H1 (cell line): ENCODE measurements around the gene MYLK2. TPM values are rescaled to one million over a fixed set of nuclear protein-coding genes. Genes with fewer than 3 reads are reported as not detected.

Experiments
- CTCF ChIA-PET: fragments of 300-600 bp; sonication (Branson Sonifier 250); formaldehyde crosslinking; loops from one replicate; lab custom pipeline; 2021; ENCODE audit not compliant: partially characterized antibody; lab: Charles Lee
- POLR2A ChIA-PET: fragments of 300-600 bp; sonication (Branson Sonifier 250); formaldehyde crosslinking; loops from one replicate; lab custom pipeline; 2021; ENCODE audit warnings: inconsistent platforms; ENCODE audit not compliant: partially characterized antibody; lab: Charles Lee
- DNase-seq, 2 experiments: peaks; one replicate each; pipeline versions ENCODE4 v3.0.0 to v3.0.0-alpha.2; 2010 to 2022; ENCODE audit warnings: low spot score in 2 of 2, low read depth in 1 of 2, mixed read lengths in 1 of 2
- FAIRE-seq: peaks from 2 replicates; lab custom pipeline; 2011; peaks lifted over from hg19 to GRCh38; lab: Jason Lieb, UNC
- H2AFZ ChIP-seq: 2 replicates; pipeline ENCODE4 v1.8.1; 2012; ENCODE audit warnings: low read length, inconsistent platforms
- H2AK5ac ChIP-seq: 2 replicates; pipeline ENCODE4 v1.6.1; 2013; ENCODE audit warnings: low read depth, low read length
- H2BK120ac ChIP-seq: replicated peaks from 2 replicates; pipeline ENCODE3; 2013; ENCODE audit warnings: low read depth, low read length, inconsistent platforms
- H2BK12ac ChIP-seq: 2 replicates; pipeline ENCODE4 v1.6.1; 2013; ENCODE audit warnings: low read depth, low read length
- H2BK15ac ChIP-seq: 2 replicates; pipeline ENCODE4 v1.6.1; 2013; ENCODE audit warnings: low read length
- H2BK20ac ChIP-seq: 2 replicates; pipeline ENCODE4 v1.6.1; 2013; ENCODE audit warnings: low read length
- H2BK5ac ChIP-seq: 2 replicates; pipeline ENCODE4 v1.6.1; 2013; ENCODE audit warnings: low read depth, low read length
- H3K14ac ChIP-seq: 2 replicates; pipeline ENCODE4 v1.6.1; 2013; ENCODE audit warnings: inconsistent platforms; ENCODE audit not compliant: insufficient read length
- H3K18ac ChIP-seq: 2 replicates; pipeline ENCODE4 v1.6.1; 2013; ENCODE audit warnings: low read length; ENCODE audit errors: extremely low read depth
- H3K23ac ChIP-seq: 2 replicates; pipeline ENCODE4 v1.6.1; 2013; ENCODE audit warnings: inconsistent platforms; ENCODE audit not compliant: insufficient read length
- H3K23me2 ChIP-seq: 2 replicates; pipeline ENCODE4 v1.6.1; 2013; ENCODE audit warnings: low read depth, low read length
- H3K27ac ChIP-seq: 2 replicates; pipeline ENCODE4 v1.6.1; 2011; ENCODE audit warnings: low read depth, low read length, inconsistent platforms
- H3K27me3 ChIP-seq, 4 experiments: replicated peaks in 1 of 4; 1 replicate in 1 of 4; 2 replicates in 3 of 4; pipeline versions ENCODE4 v1.6.1 to v1.8.1; 2011 to 2013; ENCODE audit warnings: low read length in 3 of 4, mild to moderate bottlenecking in 3 of 4, inconsistent platforms in 2 of 4, mixed read lengths in 2 of 4, moderate library complexity in 1 of 4; ENCODE audit not compliant: control insufficient read depth in 3 of 4, insufficient read depth in 3 of 4; ENCODE audit errors: extremely low read depth in 1 of 4
- H3K36me3 ChIP-seq, 4 experiments: 2 replicates each; pipeline versions ENCODE4 v1.6.1 to v1.8.1; 2011 to 2013; ENCODE audit warnings: mild to moderate bottlenecking in 4 of 4, low read length in 3 of 4, moderate library complexity in 2 of 4, control low read depth in 1 of 4, inconsistent platforms in 1 of 4; ENCODE audit not compliant: insufficient read depth in 4 of 4, control insufficient read depth in 2 of 4
- H3K4ac ChIP-seq: replicated peaks from 2 replicates; pipeline ENCODE3; 2013; ENCODE audit warnings: low read length, low read depth, mixed read lengths, inconsistent platforms; ENCODE audit not compliant: insufficient read length
- H3K4me1 ChIP-seq, 4 experiments: replicated peaks in 1 of 4; 1 replicate in 1 of 4; 2 replicates in 3 of 4; pipeline versions ENCODE4 v1.6.1 to v1.8.1; 2011 to 2013; ENCODE audit warnings: low read length in 3 of 4, inconsistent platforms in 2 of 4, mixed read lengths in 1 of 4; ENCODE audit not compliant: insufficient read depth in 4 of 4, control insufficient read depth in 3 of 4
- H3K4me2 ChIP-seq, 2 experiments: 2 replicates each; pipeline versions ENCODE4 v1.6.1 to v1.8.1; 2011 to 2013; ENCODE audit warnings: low read depth in 2 of 2, low read length in 2 of 2, control low read depth in 1 of 2, inconsistent platforms in 1 of 2, mild to moderate bottlenecking in 1 of 2; ENCODE audit not compliant: insufficient read depth in 1 of 2
- H3K4me3 ChIP-seq, 4 experiments: fragments of 200-600, 300-600 bp in 1 of 4; sonication (generic), shearing (Covaris generic), sonication (Bioruptor Twin) in 1 of 4; 2 replicates each; pipeline versions ENCODE4 v1.5.1 to v1.8.1; 2011 to 2016; ENCODE audit warnings: low read length in 4 of 4, low read depth in 3 of 4, control low read depth in 2 of 4, inconsistent platforms in 2 of 4, mild to moderate bottlenecking in 2 of 4, mixed read lengths in 1 of 4, moderate library complexity in 1 of 4; ENCODE audit not compliant: insufficient read depth in 2 of 4; ENCODE audit errors: extremely low read depth in 1 of 4
- H3K56ac ChIP-seq: replicated peaks from 2 replicates; pipeline ENCODE3; 2013; ENCODE audit warnings: low read depth, mild to moderate bottlenecking, mixed read lengths, low read length, inconsistent platforms; ENCODE audit not compliant: insufficient read length
- H3K79me1 ChIP-seq: 2 replicates; pipeline ENCODE4 v1.6.1; 2013; ENCODE audit warnings: low read depth, low read length, control low read depth
- H3K79me2 ChIP-seq, 2 experiments: 2 replicates each; pipeline versions ENCODE4 v1.6.1 to v1.8.1; 2012 to 2013; ENCODE audit warnings: low read length in 2 of 2, mild to moderate bottlenecking in 2 of 2, inconsistent platforms in 1 of 2; ENCODE audit not compliant: insufficient read depth in 2 of 2, control insufficient read depth in 1 of 2
- H3K9ac ChIP-seq, 4 experiments: replicated peaks in 1 of 4; 1 replicate in 1 of 4; 2 replicates in 3 of 4; pipeline versions ENCODE4 v1.6.1 to v1.8.1; 2011 to 2013; ENCODE audit warnings: low read depth in 3 of 4, low read length in 3 of 4, control low read depth in 2 of 4, mild to moderate bottlenecking in 2 of 4, moderate library complexity in 2 of 4, inconsistent platforms in 1 of 4; ENCODE audit errors: extremely low read depth in 1 of 4
- H3K9me3 ChIP-seq, 2 experiments: 2 replicates each; pipeline versions ENCODE4 v1.6.1 to v1.8.1; 2012 to 2013; ENCODE audit warnings: mild to moderate bottlenecking in 2 of 2, moderate library complexity in 2 of 2, control low read depth in 1 of 2, inconsistent platforms in 1 of 2, low read depth in 1 of 2, low read length in 1 of 2, mixed read lengths in 1 of 2; ENCODE audit not compliant: insufficient read depth in 2 of 2
- H4K20me1 ChIP-seq, 2 experiments: replicated peaks in 1 of 2; 2 replicates each; pipeline versions ENCODE3 to v1.8.1; 2011 to 2013; ENCODE audit warnings: inconsistent platforms in 2 of 2, low read length in 2 of 2, mild to moderate bottlenecking in 1 of 2; ENCODE audit not compliant: insufficient read depth in 2 of 2, control insufficient read depth in 1 of 2
- H4K5ac ChIP-seq: 2 replicates; pipeline ENCODE4 v1.6.1; 2013; ENCODE audit warnings: low read length, low read depth, mixed read lengths, inconsistent platforms; ENCODE audit not compliant: insufficient read length
- H4K8ac ChIP-seq: 2 replicates; pipeline ENCODE4 v1.8.0; 2013; ENCODE audit warnings: mild to moderate bottlenecking, moderate library complexity, low read length, inconsistent platforms; ENCODE audit not compliant: insufficient read depth; ENCODE audit errors: extremely low read depth
- H4K91ac ChIP-seq: replicated peaks from 2 replicates; pipeline ENCODE3; 2013; ENCODE audit warnings: low read length, mixed read lengths, inconsistent platforms; ENCODE audit not compliant: insufficient read length
- CHD2 ChIP-seq: IDR thresholded peaks from 2 replicates; pipeline ENCODE4 v1.6.1; 2012; ENCODE audit warnings: low read length, improper control_type of control experiment
- CTCF ChIP-seq, 3 experiments: IDR thresholded peaks; 1 replicate in 2 of 3; 2 replicates in 1 of 3; pipeline versions ENCODE4 v1.5.1 to v1.6.1; 2011; ENCODE audit warnings: low read length in 3 of 3, mild to moderate bottlenecking in 3 of 3, inconsistent platforms in 2 of 3, low read depth in 1 of 3, moderate library complexity in 1 of 3; ENCODE audit not compliant: insufficient read depth in 1 of 3; ENCODE audit errors: control extremely low read depth in 1 of 3
- RAD21 ChIP-seq, 2 experiments: IDR thresholded peaks in 1 of 2; conservative IDR thresholded peaks in 1 of 2; 2 replicates each; pipeline ENCODE4 v1.6.1; 2011; ENCODE audit warnings: low read depth in 2 of 2, low read length in 2 of 2, improper control_type of control experiment in 1 of 2, inconsistent platforms in 1 of 2, mild to moderate bottlenecking in 1 of 2, moderate library complexity in 1 of 2
- WGBS, 2 experiments: shearing (Covaris generic) in 1 of 2; methylation state at CpG; one replicate each; pipeline versions ENCODE4 v1.1.6 to v1.1.7; 2013 to 2015; ENCODE audit warnings: low lambda C conversion rate in 2 of 2, mixed read lengths in 2 of 2, inconsistent platforms in 1 of 2, low coverage in 1 of 2, missing lambda C conversion rate in 1 of 2; ENCODE audit not compliant: insufficient replicate concordance in 2 of 2, insufficient coverage in 1 of 2, insufficient read length in 1 of 2; ENCODE audit errors: extremely low coverage in 1 of 2, missing lambda C conversion rate in 1 of 2; 5-methylcytosine and 5-hydroxymethylcytosine counted together
- polyA plus RNA-seq, 7 experiments: library from polyadenylated mRNA; depleted of rRNA in 3 of 7; stranded (reverse) in 5 of 7; unstranded in 2 of 7; fragments of >200 nt in 5 of 7; fragments of 200-250 nt in 2 of 7; gene quantifications; 1 replicate in 5 of 7; 2 replicates in 1 of 7; 4 replicates in 1 of 7; pipeline versions ENCODE4 v1.2.1 to v1.2.3, GENCODE V29; 2011 to 2013; ENCODE audit warnings: missing spikeins in 2 of 7, mixed read lengths in 2 of 7
- total RNA-seq: library from RNA; stranded (reverse); fragmentation: NEBNext Ultra II Directional; extraction: Animal tissue kit (Norgen Biotek cat#: 25700); gene quantifications from 2 replicates; pipeline ENCODE4 v1.2.1, GENCODE V29; 2021

Gene MYLK2
- total and polyA plus RNA-seq, 2 of the 8 experiments (the other 6 are each of a cell fraction or from before 2014, with no cell fraction given) = 0.22 to 0.26 TPM

GRCh38 chr20:31788578-31788977, 30.6 kb upstream of the MYLK2 start:
- ChIA-PET POLR2A (interaction anchor here (0.6 kb wide), 1 partner anchor 340 kb away, joined by 3 read pairs; no protein-coding TSS in a partner anchor), CTCF (interaction anchor here (0.7 to 1.1 kb wide), 2 partner anchors 26 to 148 kb away, joined by 3 to 5 read pairs; no protein-coding TSS in a partner anchor)
- Histone ChIP-seq H2BK120ac (no peak overlapping the region), H2BK12ac (no peak overlapping the region), H3K4me2 (no peak overlapping the region), H3K23ac (no peak overlapping the region), H3K4me1 (peaks cover 3 to 11% (median 6%) of the 10 kb centered on the region in 4 experiments; a peak in 6 of 7 replicates), H4K20me1 (peaks cover 2 to 3% of the 10 kb centered on the region in 2 experiments), H4K5ac (no peak overlapping the region), H2AK5ac (no peak overlapping the region), H3K4me3 (no peak overlapping the region), H3K79me2 (no peaks in the 10 kb centered on the region; a peak in 1 of 4 replicates), H3K9me3 (no peaks in the 10 kb centered on the region), H4K91ac (no peak overlapping the region), H3K56ac (no peak overlapping the region), H4K8ac (no peak overlapping the region), H3K4ac (no peak overlapping the region), H3K36me3 (peaks cover 43 to 89% (median 56%) of the 10 kb centered on the region in 4 experiments), H3K27me3 (no peaks in the 10 kb centered on the region), H3K27ac (no peak overlapping the region), H2BK15ac (no peak overlapping the region), H3K23me2 (no peaks in the 10 kb centered on the region; the same call in 1 of the 2 replicates), H3K18ac (no peak overlapping the region), H2AFZ (no peak overlapping the region), H3K9ac (no peak overlapping the region), H3K14ac (no peak overlapping the region), H2BK5ac (no peak overlapping the region), H3K79me1 (no peaks in the 10 kb centered on the region), H2BK20ac (no peak overlapping the region)
- FAIRE-seq = peak; percentile 36
- 91% methylated on average over 3 of the region's 3 CpGs; no CpG with 5 or more reads in 1 of the 2 experiments for WGBS, 2 experiments
- DNase-seq = no peak
- peak; percentile 50 to 71 (median 59) for TF ChIP-seq CTCF (IDR thresholded peaks at IDR 0.05; ENCODE audit: control extremely low read depth in 1 of 3, insufficient read depth in 1 of 3, low read depth in 1 of 3, low read length in 3 of 3)
- TF ChIP-seq RAD21 (IDR thresholded peaks at IDR 0.05 in 1 of 2, conservative IDR thresholded peaks at IDR 0.05 in 1 of 2; ENCODE audit: low read depth in 2 of 2, low read length in 2 of 2) = peak in 1 of 2 experiments; percentile 35; a peak in 2 of 4 replicates
- TF ChIP-seq CHD2 = no peak
